PFSK-1 (cell line): Measurements from ENCODE around the gene ACACA.

Source experiments
- POLR2AphosphoS5 ChIP-seq: IDR thresholded peaks from 2 replicates; pipeline ENCODE4 v1.6.1; 2012; ENCODE audit warnings: low read depth, mild to moderate bottlenecking, control low read depth, low read length, moderate library complexity
- REST ChIP-seq, 2 experiments: IDR thresholded peaks; 2 replicates each; pipeline versions ENCODE4 v1.6.1 to v1.8.0; 2011 to 2012; ENCODE audit warnings: low read depth in 2 of 2, low read length in 2 of 2, control low read depth in 1 of 2, inconsistent platforms in 1 of 2, mild to moderate bottlenecking in 1 of 2, moderate library complexity in 1 of 2; ENCODE audit not compliant: insufficient read depth in 1 of 2
- TAF1 ChIP-seq: IDR thresholded peaks from 2 replicates; pipeline ENCODE4 v1.6.1; 2012; ENCODE audit warnings: low read length, control low read depth, borderline replicate concordance; ENCODE audit not compliant: insufficient read depth

GRCh38 chr17:37123941-37124820 is 282.5 kb downstream of the ACACA start:
- TF ChIP-seq POLR2AphosphoS5 (no peak), REST (IDR thresholded peaks at IDR 0.05; ENCODE audit: insufficient read depth in 1 of 2, low read depth in 2 of 2, low read length in 2 of 2) (no peak), TAF1 (no peak)
